ENCODE results near the gene ACR.
A peak's percentile ranks its signal among the peaks of the same experiment; 100 is the strongest.

The ACR gene

GRCh38 chr22:50717709-50718351 is 20.2 kb upstream of the ACR start:
- DNase-seq, result no peak

- DNase-seq, result no peak
These were observed 19.7 kb upstream of the ACR start for GRCh38 chr22:50718352-50718709.

GRCh38 chr22:50719814-50720300 is 18.1 kb upstream of the ACR start:
- DNase-seq, result no peak

- no peak for DNase-seq
These were observed 17.4 kb upstream of the ACR start for GRCh38 chr22:50720301-50721256.

- DNase-seq, result no peak
These were observed 16.7 kb upstream of the ACR start for GRCh38 chr22:50721257-50721844.

GRCh38 chr22:50722048-50722701 is 15.8 kb upstream of the ACR start:
- DNase-seq, result no peak

GRCh38 chr22:50722716-50723428 is 15.1 kb upstream of the ACR start:
- no peak for DNase-seq

- no peak for DNase-seq
These were observed 14.0 kb upstream of the ACR start for GRCh38 chr22:50723991-50724390.

GRCh38 chr22:50724616-50725015 is 13.4 kb upstream of the ACR start:
- DNase-seq, result no peak

GRCh38 chr22:50725597-50725996 is 12.4 kb upstream of the ACR start:
- DNase-seq, result no peak

- DNase-seq, result no peak
These were observed 11.2 kb upstream of the ACR start for GRCh38 chr22:50726643-50727340.

GRCh38 chr22:50727678-50728522 is 10.1 kb upstream of the ACR start:
- DNase-seq, result no peak

GRCh38 chr22:50728523-50728931 is 9.5 kb upstream of the ACR start:
- no peak for DNase-seq

GRCh38 chr22:50729391-50730012 is 8.5 kb upstream of the ACR start:
- DNase-seq, result no peak

- no peak for DNase-seq
These were observed 7.8 kb upstream of the ACR start for GRCh38 chr22:50730013-50730891.

- DNase-seq, result peak; percentile 10
These were observed 6.9 kb upstream of the ACR start for GRCh38 chr22:50730941-50731661.

GRCh38 chr22:50731811-50732624 is 6.0 kb upstream of the ACR start:
- DNase-seq, result peak; percentile 37

- no peak for DNase-seq
These were observed 5.3 kb upstream of the ACR start for GRCh38 chr22:50732681-50733080.

Data from CD4-positive, alpha-beta T cell treated with Interleukin-15 for 1 hour (primary cell).